NCI-H2081 treated with DMSO at 0.1 percent for 48 hours (cell line): Measurements from ENCODE around the gene ENAH.

ENCODE experiments used
- DNase-seq: peaks from one replicate; lab custom pipeline; 2025; lab: John Stamatoyannopoulos, UW

ENAH gene

DNA sequence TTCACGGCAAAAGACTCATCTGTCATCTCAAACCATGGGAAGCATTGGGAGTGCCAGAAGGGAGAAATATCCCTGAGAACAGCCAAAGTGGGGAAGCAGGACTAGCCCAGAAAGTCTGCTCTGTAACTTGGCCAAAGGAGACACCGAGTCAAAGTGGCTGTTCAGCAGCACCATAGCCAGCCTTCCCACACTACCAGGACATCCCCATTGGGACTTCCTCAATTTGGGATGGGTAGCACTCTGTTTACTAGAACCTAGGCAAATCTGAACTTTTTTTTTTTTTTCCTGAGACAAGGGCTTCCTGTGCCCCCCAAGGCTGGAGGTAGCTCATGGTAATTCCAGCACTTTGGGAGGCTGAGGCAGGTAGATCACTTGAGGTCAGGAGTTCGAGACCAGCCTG is 93.0 kb downstream of the ENAH start:
- no peak for DNase-seq

DNA sequence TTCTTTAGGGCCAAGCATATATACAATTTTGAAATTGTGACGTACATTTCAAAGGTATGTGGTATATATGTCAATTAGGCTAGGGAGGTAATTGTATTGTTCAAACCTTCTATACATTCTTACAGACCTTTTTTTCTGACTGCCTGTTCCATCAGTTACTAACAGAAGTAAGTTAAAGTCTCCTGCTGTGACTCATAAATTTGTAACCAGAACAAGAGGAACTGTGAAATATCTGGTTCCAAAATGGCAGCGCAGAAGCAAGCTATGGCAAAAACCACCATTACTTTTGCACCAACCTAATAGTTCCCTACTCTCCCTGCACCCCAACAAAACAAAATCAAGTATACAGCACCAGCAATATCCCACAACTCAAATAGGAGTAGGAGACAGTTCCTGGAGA is 93.6 kb downstream of the ENAH start:
- DNase-seq = no peak

DNA sequence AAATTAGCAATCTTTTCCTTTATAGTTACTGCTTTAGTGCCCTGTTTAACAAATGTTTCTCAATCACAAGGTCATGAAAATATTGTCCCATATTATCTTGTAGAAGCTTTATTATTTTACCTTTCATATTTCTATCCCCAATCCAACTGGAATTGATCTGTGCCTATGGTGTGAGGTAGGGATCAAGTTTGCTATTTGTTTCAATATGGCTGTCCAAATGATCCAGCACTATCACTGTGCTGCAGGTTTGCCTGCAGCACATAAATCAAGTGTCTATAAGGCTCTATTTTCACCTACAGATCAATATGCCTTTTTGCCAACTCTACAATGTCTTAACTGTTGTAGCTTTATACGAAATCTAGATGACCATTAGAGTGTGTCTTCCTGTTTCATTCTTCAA is 96.2 kb downstream of the ENAH start:
- DNase-seq = no peak

DNA sequence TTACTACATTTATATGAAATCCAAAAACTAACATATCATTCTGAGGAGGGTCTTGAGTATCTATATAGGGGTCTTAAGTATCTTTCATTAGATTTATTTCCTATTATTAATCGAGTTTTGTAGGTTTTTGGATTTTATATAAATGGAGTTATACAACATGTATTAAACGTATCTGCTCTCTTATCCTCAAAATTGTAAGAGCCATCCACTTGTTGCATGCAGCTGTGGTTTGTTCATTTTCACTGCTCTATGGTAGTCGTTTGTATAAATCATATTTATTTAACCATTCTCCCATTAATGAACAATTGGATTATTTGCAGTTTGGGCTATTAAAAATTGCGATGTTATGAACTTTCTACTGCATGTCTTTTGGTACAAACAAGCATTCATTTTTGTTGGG is 97.1 kb downstream of the ENAH start:
- DNase-seq = no peak

DNA sequence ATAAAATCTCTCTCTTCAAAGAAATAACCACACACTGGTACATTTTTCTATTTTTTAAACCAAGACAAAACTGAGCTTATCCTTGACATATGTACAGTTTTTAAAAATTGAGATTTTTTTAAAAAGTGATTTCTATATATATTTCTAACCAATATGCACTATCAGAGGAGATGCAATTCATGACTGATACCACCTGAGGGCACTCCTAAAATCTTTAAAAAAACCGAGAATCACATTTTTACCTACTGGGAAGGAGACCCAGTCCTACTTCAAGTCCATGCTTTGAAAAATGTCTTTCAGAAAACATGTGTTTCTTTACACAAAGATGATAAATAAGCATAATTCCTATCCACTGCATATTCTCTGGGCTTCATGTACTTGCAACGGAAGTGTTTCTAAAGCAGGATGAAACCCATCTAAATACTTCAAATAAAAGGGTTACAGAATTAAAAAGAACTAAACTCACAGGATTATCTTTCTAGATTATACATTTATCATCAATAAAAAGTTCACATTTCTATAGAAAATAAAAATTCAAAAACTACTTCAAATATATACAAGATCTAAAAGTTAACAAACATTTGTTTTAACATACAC is 98.6 kb downstream of the ENAH start:
- DNase-seq = no peak

DNA sequence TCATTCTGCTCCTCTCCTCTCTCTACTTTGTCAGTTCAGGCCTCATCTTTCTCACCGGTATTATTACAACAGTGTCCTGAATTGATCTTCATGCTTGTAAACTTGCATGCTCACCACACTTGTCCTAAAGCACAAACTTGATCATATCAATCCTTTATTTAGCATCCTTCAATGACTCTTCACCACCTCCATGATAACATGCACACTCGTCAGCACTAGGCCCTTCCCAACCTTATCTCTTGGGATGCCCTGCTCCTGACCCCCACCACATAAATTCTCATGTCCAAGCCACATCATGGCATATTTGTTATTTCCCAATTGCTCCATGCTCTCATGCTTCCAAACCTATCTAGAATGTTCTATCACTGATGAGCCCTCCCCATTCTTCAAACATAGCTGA is 103.1 kb downstream of the ENAH start:
- no peak for DNase-seq

DNA sequence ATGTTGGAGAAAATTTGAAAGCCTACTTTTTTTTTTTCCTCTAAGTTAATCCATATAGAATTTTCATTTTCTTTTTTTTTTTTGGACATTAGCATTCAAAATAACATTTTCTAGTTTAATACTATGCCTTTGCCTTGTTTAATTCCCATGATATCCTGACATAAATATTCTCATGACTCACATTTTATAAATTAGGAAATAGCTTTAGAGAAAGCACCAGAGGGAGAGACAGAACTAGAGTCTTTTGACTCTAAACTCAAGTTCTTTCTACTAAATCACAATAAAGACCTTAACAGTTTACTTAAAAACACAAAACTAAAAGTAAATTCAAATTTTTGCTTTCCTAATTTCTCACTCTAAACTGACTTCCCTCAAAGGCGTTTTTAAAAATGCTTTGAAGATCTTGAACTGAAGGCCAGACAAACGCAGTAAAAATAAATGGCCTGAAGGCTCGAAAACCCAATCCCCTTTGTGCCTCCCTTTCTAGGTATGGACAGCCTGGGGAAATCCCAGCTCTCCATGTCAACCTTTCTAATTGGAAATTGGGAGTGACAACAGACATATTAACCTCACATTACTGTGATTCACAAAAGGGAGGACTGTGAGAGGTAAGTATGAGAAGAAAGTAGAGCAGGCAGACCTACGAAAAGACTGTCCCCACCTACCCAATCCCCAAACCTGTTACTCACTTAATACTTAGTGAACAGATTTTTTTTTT is 104.6 kb downstream of the ENAH start:
- no peak for DNase-seq

DNA sequence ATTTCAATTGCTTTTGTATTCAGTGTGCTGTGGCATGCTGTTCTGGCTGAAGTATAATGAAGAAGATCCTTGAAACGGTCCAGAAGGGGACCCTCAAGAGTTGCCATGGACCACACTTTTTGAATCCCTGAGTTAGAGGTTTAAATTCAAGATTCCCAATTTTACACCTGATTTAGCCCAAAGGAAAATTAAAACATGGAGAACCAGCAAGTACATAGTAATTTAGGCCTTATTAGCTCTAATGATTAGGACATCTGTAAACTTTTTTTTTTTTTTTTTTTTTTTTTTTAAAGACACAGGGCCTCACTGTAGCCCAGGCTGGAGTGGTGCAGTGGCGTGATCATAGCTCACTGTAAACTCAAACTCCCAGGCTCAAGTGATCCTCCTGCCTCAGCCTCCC is 107.3 kb downstream of the ENAH start:
- no peak for DNase-seq

DNA sequence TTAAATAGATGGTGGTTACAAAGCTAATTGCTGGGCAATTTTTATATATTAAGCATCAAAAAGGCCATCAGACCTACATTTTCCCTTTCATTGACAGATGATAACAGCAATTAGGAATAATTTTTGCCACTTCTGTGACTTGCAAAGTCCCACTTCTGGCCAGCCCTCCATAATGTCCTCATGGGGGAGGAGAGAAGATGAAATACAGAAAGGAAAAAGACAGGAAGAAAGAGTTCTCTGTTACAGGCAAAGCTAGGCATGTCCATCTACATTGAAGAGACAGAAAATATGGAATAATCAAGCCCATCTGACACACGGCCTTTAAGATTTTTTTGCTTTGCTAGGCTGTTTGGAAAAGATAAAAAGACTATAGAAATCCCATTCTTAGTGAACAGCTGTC is 108.0 kb downstream of the ENAH start:
- DNase-seq = no peak

DNA sequence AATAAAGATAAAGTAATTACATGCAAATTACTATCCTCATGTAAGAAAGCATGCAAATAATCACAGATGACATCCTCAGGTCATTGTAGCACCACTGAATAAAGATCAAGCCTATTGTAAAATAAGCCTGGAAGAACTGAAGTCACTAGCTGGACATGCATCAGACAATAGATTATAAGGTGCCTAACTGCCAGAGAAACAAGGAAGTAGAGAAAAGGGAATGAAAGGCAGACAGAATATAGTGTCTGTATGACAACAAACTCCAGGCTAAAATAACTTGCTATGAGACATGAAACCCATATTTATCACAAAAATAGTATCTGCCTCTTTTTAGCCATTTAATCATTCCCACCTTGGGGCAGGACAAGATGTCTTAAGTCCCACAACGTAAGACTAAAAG is 108.7 kb downstream of the ENAH start:
- no peak for DNase-seq

DNA sequence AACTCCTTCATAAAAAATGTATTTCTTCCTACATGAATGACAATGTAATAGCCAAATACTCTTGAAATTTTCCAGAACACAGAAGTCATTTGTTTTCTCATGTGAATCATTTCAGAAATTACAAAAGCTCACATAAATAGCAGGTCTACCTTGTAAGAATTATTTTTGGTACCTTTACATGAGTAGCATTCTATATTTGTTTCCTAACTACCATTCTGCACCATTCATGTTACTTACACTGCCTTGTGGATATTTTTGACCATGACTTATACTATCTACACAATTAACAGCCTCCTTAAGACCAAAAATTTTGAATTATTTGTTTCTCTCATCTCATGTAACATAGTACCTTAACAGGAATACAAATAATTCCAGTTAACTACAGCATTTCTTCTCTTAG is 109.6 kb downstream of the ENAH start:
- no peak for DNase-seq

DNA sequence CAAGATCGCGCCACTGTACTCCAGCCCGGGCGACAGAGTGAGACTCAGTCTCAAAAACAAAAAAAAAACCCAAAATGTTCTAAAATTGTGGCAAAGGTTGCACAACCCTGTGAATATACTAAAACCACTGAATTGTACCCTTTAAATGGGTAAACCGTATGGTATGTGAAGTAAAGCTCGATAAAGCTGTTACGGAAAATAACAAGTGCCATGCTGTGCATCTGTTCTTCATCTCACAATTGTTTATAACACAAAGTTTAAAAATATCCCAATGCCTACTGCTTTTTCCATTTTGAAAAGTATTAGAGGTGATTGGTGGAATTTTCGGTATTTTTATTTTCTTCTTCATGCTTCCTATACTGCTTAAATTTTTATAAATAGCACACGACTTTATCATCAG is 111.5 kb downstream of the ENAH start:
- DNase-seq = no peak

DNA sequence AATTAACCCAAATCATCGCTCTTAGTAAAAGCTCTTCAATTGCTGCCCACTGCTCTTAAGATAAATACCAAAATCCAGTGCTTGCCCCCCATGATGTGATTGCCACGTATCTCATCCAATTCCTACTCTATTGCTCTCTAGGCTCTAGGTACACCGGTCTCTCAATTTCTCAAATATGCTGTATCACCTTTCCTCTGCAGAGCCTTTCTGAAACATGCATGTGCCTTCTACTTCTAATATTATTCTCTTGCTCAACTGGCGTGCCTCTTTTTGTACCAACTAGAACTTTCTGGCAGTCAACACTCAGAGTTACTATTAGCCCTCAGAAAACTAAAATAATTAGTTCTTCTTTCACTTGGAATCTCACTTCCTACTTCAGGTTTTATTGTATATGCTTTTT is 113.3 kb downstream of the ENAH start:
- no peak for DNase-seq

DNA sequence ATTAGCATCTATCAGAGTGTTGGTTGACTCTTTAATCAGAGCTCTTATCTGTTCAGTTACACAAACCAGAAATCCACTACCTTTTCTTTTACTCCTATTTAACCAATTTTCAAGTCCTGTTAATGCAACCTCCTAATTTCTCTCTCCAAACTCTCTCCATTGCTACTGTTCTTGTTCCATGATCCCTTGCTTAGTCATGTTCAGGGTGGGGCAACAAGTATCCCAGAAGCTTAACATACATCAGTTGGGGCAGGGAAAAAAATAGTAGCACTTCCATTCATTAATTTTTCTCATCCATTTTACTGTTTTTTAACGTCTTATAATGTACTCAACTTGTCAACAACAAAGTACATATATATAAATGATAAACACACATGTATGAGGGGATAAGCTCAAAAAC is 113.9 kb downstream of the ENAH start:
- no peak for DNase-seq

DNA sequence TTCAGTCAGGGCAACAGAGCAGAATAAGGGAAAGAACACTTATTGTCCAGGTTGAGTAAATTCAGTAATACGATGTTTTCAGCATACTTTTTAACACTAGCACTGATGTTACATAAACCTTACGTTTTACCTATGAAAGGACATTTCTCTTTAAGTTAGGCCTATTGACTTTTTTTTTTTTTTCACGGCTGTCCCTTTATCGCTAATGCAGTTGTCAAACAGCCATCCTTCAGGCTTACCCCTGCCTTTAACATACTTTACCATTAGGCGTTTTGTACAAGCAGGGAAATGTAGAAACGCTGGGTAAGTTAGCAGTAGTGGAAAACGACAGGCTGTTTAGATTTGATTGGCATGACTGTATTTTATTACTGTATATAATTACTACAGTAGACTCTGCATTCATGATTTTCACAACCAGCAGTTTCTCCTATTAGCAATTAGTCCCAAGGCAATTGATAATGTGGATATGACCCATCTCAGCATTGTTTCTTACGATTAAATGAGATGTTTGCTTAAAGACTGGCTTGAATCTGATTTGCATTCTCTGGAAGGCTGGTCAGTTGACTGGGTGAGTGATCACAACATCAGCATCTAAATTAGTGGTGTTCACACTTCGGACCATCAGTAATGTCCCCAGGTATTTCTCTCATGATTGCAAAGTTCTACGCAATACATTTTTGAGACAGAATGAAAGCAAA is 115.2 kb downstream of the ENAH start:
- no peak for DNase-seq

DNA sequence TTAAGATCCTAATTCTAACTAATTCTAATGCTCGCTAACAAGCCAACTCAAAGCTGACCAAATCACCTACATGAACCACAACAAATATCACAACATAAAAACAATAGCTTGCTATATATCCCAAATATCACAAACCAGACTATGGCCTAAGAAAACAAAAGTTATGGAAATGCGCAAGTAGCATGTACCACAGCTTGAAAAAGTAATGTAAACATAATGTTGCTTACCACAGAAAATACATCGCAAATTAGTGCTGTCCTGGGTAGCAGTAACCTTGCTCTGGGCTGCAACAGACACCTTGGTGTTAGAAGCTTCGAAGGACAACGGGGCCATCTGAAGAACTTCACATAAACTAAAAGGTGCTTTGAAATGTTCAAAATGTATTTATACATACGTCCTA is 117.6 kb downstream of the ENAH start:
- no peak for DNase-seq

DNA sequence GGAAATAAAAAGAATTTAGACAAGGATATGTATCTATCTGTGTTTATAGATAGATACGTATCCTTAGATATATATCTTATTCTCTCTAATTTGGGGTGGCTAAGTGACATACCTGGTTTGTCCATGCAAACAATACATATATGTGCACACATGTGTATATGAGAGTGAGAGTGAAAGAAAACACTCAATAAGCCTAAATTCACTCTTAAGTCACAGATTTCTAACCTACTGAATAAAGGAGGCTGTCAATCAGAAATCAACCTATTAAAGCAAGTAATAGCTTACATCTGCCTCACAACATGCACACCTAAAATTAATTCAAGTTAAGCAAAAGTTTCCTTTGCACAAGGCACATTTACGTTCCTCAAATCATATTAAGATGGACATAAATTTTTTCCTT is 118.2 kb downstream of the ENAH start:
- DNase-seq = no peak

DNA sequence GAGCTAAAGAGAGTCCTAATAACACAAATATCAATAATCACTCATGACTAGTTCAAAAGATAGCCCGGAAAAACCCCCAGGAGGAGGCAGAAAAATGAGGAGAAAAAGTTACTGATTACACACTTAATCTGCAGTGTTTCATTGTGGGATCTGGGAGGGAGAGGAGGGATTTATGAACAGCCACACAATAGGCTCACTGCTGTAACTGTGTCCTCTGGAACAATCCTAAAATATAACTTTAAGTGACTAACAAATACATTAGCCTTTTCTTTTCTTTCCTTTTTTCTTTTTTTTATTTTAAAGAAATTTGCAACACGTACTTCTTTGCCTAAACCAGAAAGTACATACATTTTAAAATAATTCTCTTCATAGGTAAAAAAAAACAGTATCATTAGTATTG is 118.8 kb downstream of the ENAH start:
- no peak for DNase-seq

DNA sequence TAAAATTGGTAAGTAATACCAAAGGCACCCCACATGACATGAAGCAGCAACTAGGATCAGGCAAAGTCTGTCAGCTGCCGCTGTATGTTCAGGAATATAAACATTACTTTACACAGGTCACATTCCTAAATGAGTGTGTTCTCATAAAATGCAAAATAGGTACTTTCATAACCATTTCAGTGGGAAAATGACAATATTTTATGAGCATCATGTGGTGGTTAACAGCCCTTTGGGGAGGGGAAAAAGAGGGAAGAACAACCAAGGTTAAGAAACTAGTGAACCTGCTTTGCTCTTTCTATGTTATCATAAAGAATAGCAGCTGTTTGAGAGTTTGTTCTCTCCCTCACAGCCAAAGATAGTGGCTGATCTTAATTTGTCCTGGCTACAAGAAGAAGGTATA is 119.7 kb downstream of the ENAH start:
- no peak for DNase-seq

DNA sequence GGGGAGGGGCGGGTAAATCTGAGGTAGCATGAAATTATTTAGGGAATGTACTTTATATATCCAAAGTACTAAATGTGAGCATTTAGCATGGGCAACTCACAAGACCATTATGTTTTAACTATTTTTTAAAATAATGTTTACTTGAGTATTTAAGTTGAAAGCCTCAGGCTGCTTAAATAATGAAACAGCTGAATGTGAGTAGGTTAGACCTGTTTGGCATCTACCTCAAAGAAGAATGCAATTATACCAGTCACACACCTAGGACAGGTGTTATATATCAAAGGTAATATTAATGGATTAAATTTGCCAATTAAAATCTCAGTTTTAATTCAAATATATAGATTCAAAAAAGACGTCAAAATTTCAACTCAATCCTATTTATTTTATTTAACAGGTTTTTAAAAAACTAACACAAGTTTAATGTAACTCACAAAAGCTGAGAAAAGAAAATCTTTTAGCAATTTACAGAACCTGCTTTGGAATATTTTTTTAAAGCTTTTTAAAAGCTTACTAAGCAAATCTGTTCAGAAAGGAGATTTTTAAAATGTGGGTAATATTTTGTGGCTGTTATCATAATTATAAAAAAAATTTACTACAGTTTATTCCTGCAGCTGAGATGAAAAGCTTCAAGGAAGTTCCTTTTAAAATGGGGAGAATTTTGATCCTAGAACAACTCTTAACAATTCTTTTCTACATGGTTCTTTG is 120.5 kb downstream of the ENAH start:
- DNase-seq = no peak

DNA sequence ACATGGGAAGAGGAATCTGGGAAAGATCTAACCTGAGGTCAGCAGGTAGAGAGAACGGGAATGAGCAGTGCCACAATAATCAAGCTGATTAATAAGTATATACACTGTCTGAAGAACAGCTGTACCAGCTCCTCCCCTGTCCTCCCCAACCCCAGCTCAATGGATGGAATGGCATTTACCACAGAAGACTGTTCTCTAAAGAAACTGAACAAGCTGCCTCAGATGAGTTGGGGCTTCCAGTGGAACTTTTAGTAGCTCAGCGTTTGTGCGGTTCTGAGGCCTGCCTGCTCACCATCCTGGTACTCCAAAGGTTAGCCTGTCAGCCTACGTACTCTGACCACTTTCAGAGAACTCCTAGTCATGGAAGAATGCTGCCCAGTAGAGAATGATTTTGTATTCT is 123.2 kb downstream of the ENAH start:
- no peak for DNase-seq

DNA sequence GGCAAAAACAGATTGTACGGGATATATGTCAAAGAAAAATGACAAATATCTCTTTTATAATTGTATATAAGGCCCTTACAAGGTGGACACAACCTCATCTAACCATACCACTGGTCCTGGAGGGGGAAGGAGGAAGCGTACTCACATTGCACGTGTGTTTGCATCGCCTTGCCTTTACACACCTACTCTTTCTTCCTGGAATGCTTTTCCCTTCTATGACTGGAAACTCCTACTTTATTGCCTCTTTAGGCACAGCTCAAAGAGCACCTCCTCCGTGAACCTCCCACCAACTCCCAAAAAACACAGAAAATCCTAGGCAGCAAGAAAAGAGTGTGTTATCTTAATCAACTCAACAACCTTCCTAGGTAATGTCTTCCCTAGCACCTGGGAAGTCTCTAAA is 125.3 kb downstream of the ENAH start:
- no peak for DNase-seq

DNA sequence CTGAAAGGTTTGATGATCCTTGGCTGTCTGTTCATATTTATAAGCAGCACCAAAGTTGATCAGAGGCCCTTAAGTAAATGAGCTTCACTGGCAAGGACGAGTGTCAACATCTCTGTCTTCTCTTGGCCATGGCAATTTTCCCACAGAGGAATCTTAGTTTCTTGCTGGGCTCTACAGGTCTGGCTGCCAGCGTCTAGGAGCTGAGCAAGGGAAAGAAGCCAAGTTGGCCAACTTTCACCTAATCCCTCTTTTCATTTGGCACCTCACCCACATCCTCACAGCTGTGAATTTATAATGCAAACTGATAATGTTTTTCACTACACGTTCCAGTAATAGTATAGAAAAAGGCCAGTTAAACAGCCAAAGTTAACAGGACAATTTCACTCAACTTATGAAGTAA is 126.0 kb downstream of the ENAH start:
- DNase-seq = no peak
